HCT116 (cell line): ENCODE results near the gene NFATC2IP.

Source experiments
- CTCF ChIP-seq, 3 experiments: fragments of 200-600 bp in 1 of 3; sonication (generic) in 1 of 3; IDR thresholded peaks in 2 of 3; conservative IDR thresholded peaks in 1 of 3; 2 replicates each; pipeline ENCODE4 v1.5.1; 2012 to 2017; ENCODE audit warnings: low read depth in 2 of 3, low read length in 2 of 3, antibody characterized with exemption in 1 of 3, borderline replicate concordance in 1 of 3, control low read depth in 1 of 3, mild to moderate bottlenecking in 1 of 3, mixed read lengths in 1 of 3, mixed run types in 1 of 3, moderate library complexity in 1 of 3; ENCODE audit not compliant: insufficient read depth in 1 of 3
- EZH2 ChIP-seq: fragments of 200-600 bp; sonication (generic); IDR thresholded peaks from 2 replicates; pipeline ENCODE4 v1.6.1; 2017; ENCODE audit warnings: antibody characterized with exemption, mixed run types
- POLR2A ChIP-seq: IDR thresholded peaks from 2 replicates; pipeline ENCODE4 v1.7.0; 2011; ENCODE audit warnings: borderline replicate concordance; ENCODE audit not compliant: insufficient read depth, insufficient read length; ENCODE audit errors: extremely low read depth
- POLR2AphosphoS5 ChIP-seq: IDR thresholded peaks from 2 replicates; pipeline ENCODE4 v1.6.1; 2011; ENCODE audit warnings: mild to moderate bottlenecking, low read depth, low read length, moderate library complexity
- REST ChIP-seq: IDR thresholded peaks from 2 replicates; pipeline ENCODE4 v1.6.1; 2012; ENCODE audit warnings: low read depth
- SIN3A ChIP-seq: IDR thresholded peaks from 2 replicates; pipeline ENCODE4 v1.6.1; 2012; ENCODE audit warnings: low read depth
- SP1 ChIP-seq: IDR thresholded peaks from 2 replicates; pipeline ENCODE4 v1.6.1; 2012; ENCODE audit warnings: low read depth
- YY1 ChIP-seq: IDR thresholded peaks from 2 replicates; pipeline ENCODE4 v1.6.1; 2011; ENCODE audit warnings: low read length, low read depth, moderate library complexity, mild to moderate bottlenecking; ENCODE audit not compliant: insufficient replicate concordance; ENCODE audit errors: extremely low read depth
- ZFX ChIP-seq: fragments of 450-650 bp; IDR thresholded peaks from 2 replicates; pipeline ENCODE4 v1.6.1; 2017

DNA sequence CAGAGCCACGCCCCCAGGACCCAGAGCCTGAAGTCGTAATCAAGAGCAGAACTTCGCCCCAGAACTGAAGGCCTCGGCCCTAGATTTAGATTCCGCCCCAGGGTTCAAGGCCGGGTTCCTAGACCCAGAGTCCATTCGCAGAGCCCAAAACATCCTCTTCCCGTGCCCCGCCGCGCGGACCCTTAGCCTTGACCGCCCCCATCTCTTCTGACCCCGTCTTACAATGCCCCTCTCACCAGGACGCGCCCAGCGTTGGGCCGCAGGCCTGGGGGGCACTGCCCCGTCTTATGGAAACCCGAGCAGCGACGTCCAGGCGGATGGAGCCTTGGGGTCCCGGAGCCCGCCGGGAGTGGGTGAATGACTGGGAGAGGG lies 14.0 kb upstream of the NFATC2IP start:
- no peak for TF ChIP-seq EZH2
- TF ChIP-seq REST: no peak
- TF ChIP-seq CTCF (IDR thresholded peaks at IDR 0.05 in 2 of 3, conservative IDR thresholded peaks at IDR 0.05 in 1 of 3; ENCODE audit: borderline replicate concordance in 1 of 3, insufficient read depth in 1 of 3, low read depth in 2 of 3, low read length in 2 of 3): no peak
- TF ChIP-seq SIN3A: no peak
- no peak for TF ChIP-seq ZFX
- TF ChIP-seq YY1: no peak
- TF ChIP-seq POLR2AphosphoS5: no peak
- no peak for TF ChIP-seq SP1
- no peak for TF ChIP-seq POLR2A
